GM23248 (cell line): Measurements from ENCODE around the gene PLEKHA1.

ENCODE experiments used
- EZH2 ChIP-seq: fragments of 200-600 bp; sonication (generic); IDR thresholded peaks from 2 replicates; pipeline ENCODE4 v1.6.1; 2018; ENCODE audit warnings: antibody characterized with exemption, mild to moderate bottlenecking; ENCODE audit not compliant: insufficient read depth, poor library complexity, severe bottlenecking
- EZH2phosphoT487 ChIP-seq: fragments of 200-600 bp; sonication (generic); IDR thresholded peaks from 2 replicates; pipeline ENCODE4 v1.6.1; 2018; ENCODE audit warnings: antibody characterized with exemption, moderate library complexity, mild to moderate bottlenecking, low read depth; ENCODE audit not compliant: insufficient read depth

DNA sequence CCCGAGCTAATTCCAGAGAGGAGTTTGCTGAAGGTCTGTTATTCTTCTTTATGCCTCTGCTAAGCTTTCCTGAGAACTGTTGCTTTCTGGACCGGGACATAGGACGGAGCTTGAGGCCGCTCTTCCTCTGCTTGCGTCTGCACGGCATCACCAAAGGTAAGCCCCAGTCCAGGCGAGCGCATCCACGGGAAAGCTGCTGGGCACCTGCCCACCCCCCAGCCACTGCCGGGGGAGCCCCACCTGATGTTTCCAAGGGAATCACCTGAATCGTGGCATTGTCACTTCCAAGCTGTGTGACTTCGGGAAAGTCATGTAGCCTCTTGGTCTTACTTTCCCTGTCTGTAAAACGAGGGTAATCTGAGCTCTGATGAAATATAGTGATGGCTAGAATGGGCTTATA, 45.1 kb upstream of the PLEKHA1 start:
- TF ChIP-seq EZH2 (no peak), EZH2phosphoT487 (no peak)
